ENCODE results near the gene MRPS18B. TPM values are rescaled to one million over a fixed set of nuclear protein-coding genes. Genes with fewer than 3 reads are reported as not detected.

MRPS18B gene
- 116 and 129 TPM in 2 replicates for total RNA-seq (2014; rRNA removed; shearing (Covaris generic))
- polyA plus RNA-seq (2014; cell fraction: nucleus; rRNA removed) = 57.4 and 57.9 TPM in 2 replicates

- DNase-seq (ENCODE audit: extremely low read depth, low read depth) = peak; percentile 95
These were observed at the start of gene MRPS18B for GRCh38 chr6:30617565-30618269. TSS of gene MRPS18B (plus strand) at chr6:30617840. CDS start at chr6:30617866, 26 bp downstream.

- DNase-seq (ENCODE audit: extremely low read depth, low read depth) = no peak
These were observed 49.4 kb upstream of the MRPS18B start for GRCh38 chr6:30568245-30568644.

- DNase-seq (ENCODE audit: extremely low read depth, low read depth) = no peak
These were observed 47.4 kb upstream of the MRPS18B start for GRCh38 chr6:30570263-30570662.

- DNase-seq (ENCODE audit: extremely low read depth, low read depth) = no peak
These were observed 46.9 kb upstream of the MRPS18B start for GRCh38 chr6:30570740-30571074.

- peak; percentile 92 for DNase-seq (ENCODE audit: extremely low read depth, low read depth)
These were observed 46.4 kb upstream of the MRPS18B start, which contains the start of gene ABCF1 for GRCh38 chr6:30571075-30571761. TSS of gene ABCF1 (plus strand) at chr6:30571442. CDS start at chr6:30571488, 46 bp downstream.

GRCh38 chr6:30571762-30572082 lies 45.9 kb upstream of the MRPS18B start:
- DNase-seq (ENCODE audit: extremely low read depth, low read depth) = no peak

- DNase-seq (ENCODE audit: extremely low read depth, low read depth) = no peak
These were observed 45.5 kb upstream of the MRPS18B start for GRCh38 chr6:30572148-30572547.

- DNase-seq (ENCODE audit: extremely low read depth, low read depth) = no peak
These were observed 44.5 kb upstream of the MRPS18B start for GRCh38 chr6:30573113-30573512.

GRCh38 chr6:30578051-30578450 lies 39.6 kb upstream of the MRPS18B start:
- DNase-seq (ENCODE audit: extremely low read depth, low read depth) = no peak

- DNase-seq (ENCODE audit: extremely low read depth, low read depth) = no peak
These were observed 33.7 kb upstream of the MRPS18B start for GRCh38 chr6:30583921-30584320.

GRCh38 chr6:30589754-30590358 lies 27.8 kb upstream of the MRPS18B start:
- DNase-seq (ENCODE audit: extremely low read depth, low read depth) = no peak

GRCh38 chr6:30590509-30590908 lies 27.1 kb upstream of the MRPS18B start:
- no peak for DNase-seq (ENCODE audit: extremely low read depth, low read depth)

- DNase-seq (ENCODE audit: extremely low read depth, low read depth) = no peak
These were observed 26.6 kb upstream of the MRPS18B start for GRCh38 chr6:30591008-30591407.

- DNase-seq (ENCODE audit: extremely low read depth, low read depth) = no peak
These were observed 25.4 kb upstream of the MRPS18B start for GRCh38 chr6:30592287-30592686.

- peak; percentile 81 for DNase-seq (ENCODE audit: extremely low read depth, low read depth)
These were observed 20.1 kb upstream of the MRPS18B start for GRCh38 chr6:30597315-30598144.

- DNase-seq (ENCODE audit: extremely low read depth, low read depth) = no peak
These were observed 18.6 kb upstream of the MRPS18B start for GRCh38 chr6:30598912-30599624.

- no peak for DNase-seq (ENCODE audit: extremely low read depth, low read depth)
These were observed 17.9 kb upstream of the MRPS18B start for GRCh38 chr6:30599625-30600324.

- DNase-seq (ENCODE audit: extremely low read depth, low read depth) = no peak
These were observed 17.1 kb upstream of the MRPS18B start for GRCh38 chr6:30600451-30600961.

GRCh38 chr6:30601436-30601814 lies 16.2 kb upstream of the MRPS18B start:
- no peak for DNase-seq (ENCODE audit: extremely low read depth, low read depth)

Measured in NCI-H460 (cell line).